Left renal cortex interstitium (tissue), 4 donors: ENCODE measurements around the gene BCL7B. TPM values are rescaled to one million over a fixed set of nuclear protein-coding genes. Genes with fewer than 3 reads are reported as not detected.
A peak's percentile ranks its signal among the peaks of the same experiment; 100 is the strongest.
"Not testable (repeated sequence)": the region's sequence is repeated elsewhere in the genome, so short reads cannot be mapped to it uniquely, and the experiment has no call there.

ENCODE experiments used
- DNase-seq, 4 donors: peaks; one replicate each; pipeline ENCODE4 v3.0.0-alpha.2; 2013; ENCODE audit warnings: low read depth in 4 of 4, low spot score in 2 of 4, missing footprints in 1 of 4
- polyA plus RNA-seq, 4 donors: library from polyadenylated mRNA; unstranded; fragments of 120-200 nt; gene quantifications; one replicate each; pipeline ENCODE4 v1.2.1, GENCODE V29; 2013; ENCODE audit not compliant: insufficient read length in 4 of 4

The BCL7B gene
- polyA plus RNA-seq, 4 donors: 37.0 to 44.3 (median 40.9) TPM

DNA sequence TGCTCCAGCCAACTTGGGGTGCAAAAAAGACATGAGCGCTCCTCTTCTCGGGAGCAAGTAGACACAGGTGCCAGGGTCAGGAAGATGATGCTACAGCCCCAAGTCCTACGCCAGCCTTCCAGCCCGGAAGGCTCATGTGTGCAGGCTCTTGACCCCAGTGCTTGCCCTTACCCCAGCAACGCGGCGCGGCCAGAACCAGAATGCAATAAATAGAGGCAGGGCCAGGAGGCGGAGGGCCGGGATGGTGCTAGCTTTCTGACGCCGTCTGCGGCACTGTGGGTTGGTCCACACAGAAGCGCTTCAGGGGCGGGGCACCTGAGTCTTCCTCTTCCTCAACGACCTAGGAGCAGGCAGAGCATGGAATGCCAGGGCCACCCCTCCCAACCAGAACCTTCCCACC, 20.4 kb downstream of the BCL7B start:
- DNase-seq: no peak

DNA sequence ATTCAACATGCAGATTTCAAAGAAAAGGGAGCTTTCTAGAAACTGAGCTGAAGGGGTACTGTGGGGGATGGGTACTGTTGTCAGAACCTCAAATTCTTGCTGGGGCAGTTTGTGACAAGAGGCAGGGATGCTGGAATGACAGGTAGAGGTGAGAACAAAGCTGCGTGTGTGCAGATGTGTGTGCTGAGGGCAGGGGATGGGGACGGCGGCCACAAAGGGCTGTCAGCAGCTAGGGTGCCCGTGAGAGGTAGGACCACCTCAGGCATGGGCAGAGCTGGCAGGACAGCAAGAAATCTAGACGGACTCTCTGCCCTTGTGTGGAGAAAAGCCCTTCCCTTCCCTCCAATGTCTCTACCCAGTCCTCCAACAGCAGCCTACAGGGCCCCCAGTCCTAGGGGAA, 21.0 kb downstream of the BCL7B start:
- no peak for DNase-seq

GRCh38 chr7:73535918-73536317, 21.6 kb downstream of the BCL7B start:
- not testable (repeated sequence) for DNase-seq

DNA sequence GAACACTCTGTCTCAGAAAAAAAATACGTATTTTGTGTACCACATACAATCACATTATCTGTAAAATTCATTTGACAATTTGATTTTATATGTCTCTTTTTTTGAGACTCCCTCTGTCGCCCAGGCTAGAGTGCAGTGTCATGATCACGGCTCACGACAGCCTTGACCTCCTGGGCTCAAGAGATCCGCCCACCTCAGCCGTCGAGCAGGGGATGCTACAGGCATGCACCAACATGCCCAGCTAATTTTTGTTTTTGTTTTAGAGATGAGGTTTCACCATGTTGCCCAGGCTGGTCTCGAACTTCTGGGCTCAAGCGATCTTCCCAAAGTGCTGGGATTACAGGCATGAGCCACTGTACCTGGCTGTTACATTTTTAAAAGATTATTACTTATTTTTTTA, 23.7 kb downstream of the BCL7B start:
- no peak for DNase-seq

DNA sequence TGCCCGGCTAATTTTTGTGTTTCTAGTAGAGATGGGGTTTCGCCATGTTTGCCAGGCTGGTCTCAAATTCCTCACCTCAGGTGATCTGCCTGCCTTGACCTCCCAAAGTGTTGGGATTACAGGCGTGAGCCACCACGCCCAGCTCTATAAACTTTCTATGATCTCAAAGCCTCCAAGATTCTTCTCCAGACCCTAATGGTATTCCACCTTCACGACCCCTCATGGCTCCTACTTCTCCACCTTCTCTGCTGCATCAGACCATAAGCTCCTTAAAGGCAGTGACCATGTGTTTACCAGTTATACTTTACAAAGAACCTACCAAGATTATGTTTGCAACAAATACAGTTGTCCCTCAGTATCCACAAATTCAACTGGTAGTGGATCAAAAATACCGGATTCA, 25.3 kb downstream of the BCL7B start:
- no peak for DNase-seq

DNA sequence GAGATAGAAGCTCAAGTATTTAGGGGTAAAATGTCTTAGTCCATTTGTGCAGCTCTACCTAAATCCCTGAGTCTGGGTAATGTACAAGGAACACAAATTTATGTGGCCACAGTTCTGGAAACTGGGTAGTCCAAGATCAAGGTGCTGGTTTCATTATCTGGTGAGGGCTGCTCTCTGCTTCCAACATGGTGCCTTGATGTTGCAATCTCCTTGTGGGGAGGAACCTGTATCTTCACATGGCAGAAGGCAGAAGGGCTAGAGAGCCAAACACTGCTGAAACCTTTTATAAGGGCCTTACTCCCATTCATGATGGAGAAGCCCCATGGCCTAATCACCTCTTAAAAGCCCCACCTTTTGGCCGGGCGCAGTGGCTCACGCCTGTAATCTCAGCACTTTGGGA, 26.7 kb downstream of the BCL7B start:
- DNase-seq: no peak

DNA sequence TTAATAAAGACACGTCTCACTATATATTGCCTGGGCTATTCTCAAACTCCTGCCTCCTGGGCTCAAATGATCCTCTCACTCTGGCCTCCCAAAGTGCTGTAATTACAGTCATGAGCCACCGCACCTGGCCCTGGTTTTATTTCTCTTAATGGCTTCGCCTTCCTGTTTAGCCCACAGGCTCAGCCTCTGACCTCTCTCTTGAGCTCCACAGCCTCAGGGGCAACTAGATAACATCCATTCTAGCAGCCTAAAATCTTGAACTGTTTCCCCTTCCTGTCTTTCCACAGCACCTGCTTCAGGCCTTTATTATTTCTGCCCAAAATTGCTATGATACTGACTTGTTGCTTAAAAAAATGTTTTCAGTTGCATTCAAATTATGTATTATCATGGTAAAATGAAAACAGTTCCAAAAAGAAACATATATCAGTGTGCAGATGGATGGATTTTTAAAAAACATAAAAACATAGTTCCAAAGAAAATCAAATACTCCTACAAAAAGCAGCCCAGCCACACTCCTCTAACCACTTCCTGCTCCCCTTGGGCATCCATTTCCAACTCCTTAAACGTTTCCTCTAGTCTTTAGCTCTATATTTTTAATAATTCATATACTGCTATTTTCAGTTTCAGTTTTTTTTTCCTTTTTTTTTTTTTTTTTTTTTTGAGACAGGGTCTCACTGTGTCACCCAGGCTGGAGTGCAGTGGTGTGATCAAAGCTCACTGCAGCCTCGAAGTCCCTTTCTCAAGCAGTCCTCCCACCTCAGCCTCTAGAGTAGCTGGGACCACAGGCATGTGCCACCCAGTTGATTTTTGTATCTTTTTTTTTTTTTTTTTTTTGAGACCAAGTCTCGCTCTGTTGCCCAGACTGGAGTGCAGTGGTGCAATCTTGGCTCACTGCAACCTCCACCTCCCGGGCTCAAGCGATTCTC, 30.3 kb downstream of the BCL7B start:
- no peak for DNase-seq

- not testable (repeated sequence) for DNase-seq
Observed at GRCh38 chr7:73526158-73526494, 31.4 kb downstream of the BCL7B start.

- peak; percentile 93 to 98 (median 94) for DNase-seq
Observed at GRCh38 chr7:73522105-73522872, 35.2 kb downstream of the BCL7B start, which contains the start of gene BAZ1B. BAZ1B (minus strand) TSS chr7:73522293; CDS start chr7:73521933, 360 bp downstream.

GRCh38 chr7:73521636-73522104, 35.8 kb downstream of the BCL7B start:
- DNase-seq: no peak

DNA sequence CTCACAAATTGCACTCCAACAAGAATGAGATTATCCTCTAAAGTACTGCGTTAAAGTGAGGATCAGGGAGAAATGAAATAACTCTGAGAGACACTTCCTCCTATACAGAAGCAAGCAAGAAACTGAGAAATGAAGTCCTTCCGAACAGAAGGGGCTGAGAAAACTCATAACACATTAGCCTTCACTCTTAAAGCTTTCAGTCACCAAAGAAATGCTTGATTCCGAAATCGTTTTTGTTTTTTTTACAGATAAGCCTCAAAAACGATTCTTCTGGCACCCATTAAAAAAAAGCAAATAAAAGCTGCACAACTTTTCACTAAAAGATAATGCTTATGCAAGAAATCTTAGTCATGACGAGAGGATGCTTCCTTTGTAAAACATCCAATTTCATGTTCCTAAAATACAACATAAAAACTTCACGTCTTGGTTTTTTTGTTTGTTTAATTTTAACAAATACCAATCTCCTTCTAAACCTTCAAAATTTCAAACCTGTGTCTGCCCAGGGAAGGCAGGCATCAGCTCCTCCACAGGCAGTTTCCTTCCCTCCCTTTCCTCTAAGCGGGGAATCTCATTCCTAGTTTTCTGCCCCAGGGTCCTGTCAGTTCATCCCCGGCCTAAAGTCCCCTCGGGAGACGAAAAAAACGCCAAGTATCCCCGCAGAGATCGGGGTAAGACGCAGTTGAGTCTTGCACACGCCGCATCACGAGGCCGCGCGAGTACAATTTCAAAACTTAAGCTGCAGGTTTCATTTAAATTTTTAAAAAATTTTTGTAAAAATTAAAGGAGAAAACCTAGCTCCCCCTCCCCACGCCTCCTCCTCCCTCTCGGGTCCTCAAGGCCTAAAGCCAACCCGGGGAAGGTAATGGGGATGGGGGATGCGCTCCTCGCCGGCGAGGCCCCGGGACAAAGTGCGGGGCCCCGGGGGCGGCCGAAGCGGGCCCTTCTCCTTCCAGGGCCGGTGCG, 36.5 kb downstream of the BCL7B start:
- no peak for DNase-seq

DNA sequence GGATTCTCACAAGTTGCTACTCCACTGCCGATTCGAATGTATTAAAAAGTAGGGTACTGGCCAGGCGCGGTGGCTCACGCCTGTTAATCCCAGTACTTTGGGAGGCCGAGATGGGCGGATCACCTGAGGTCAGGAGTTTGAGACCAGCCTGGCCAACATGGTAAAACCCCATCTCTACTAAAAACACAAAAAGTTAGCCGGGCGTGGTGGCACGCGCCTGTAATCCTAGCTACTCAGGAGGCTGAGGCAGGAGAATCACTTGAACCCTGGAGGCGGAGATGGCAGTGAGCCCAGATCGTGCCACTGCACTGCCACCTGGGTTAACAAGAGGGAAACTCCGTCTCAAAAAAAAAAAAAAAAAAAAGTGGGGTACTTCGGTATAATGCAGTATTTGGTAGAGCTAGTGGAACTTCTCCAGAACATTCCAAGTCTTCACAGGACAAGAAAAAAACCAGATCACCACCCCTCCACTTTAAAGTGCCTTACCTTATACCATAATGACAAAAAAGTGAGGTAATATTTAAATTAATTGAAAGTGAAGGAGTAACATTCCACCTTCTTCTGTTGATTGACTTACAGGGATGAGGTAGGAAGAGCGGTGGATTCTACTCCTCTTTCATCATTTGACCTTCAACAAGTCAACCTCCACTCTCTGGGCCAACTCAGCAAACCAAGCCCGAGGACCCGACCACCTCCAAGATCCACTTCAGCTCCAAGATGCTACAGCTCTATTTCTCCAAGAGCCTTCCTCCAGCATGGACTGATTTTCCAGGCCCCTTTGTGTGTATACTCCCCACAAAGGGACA, 37.4 kb downstream of the BCL7B start:
- DNase-seq: no peak

- no peak for DNase-seq
Observed at GRCh38 chr7:73518470-73518869, 39.0 kb downstream of the BCL7B start.

GRCh38 chr7:73517241-73517995, 40.1 kb downstream of the BCL7B start:
- DNase-seq: no peak

GRCh38 chr7:73515178-73515577, 42.3 kb downstream of the BCL7B start:
- no peak for DNase-seq

GRCh38 chr7:73512018-73512780, 45.3 kb downstream of the BCL7B start:
- DNase-seq: no peak

- DNase-seq: no peak
Observed at GRCh38 chr7:73509463-73509862, 48.0 kb downstream of the BCL7B start.

- no peak for DNase-seq
Observed at GRCh38 chr7:73507556-73507955, 49.9 kb downstream of the BCL7B start.
